GM12872 (cell line): ENCODE results near the gene RTCA.

ENCODE experiments used
- TF ChIP-seq, protein P1 (sequence below): IDR thresholded peaks from 3 replicates; pipeline ENCODE4 v1.5.1; 2011; ENCODE audit warnings: low read depth, mild to moderate bottlenecking, low read length, moderate library complexity; ENCODE audit not compliant: insufficient read depth

Gene RTCA

DNA sequence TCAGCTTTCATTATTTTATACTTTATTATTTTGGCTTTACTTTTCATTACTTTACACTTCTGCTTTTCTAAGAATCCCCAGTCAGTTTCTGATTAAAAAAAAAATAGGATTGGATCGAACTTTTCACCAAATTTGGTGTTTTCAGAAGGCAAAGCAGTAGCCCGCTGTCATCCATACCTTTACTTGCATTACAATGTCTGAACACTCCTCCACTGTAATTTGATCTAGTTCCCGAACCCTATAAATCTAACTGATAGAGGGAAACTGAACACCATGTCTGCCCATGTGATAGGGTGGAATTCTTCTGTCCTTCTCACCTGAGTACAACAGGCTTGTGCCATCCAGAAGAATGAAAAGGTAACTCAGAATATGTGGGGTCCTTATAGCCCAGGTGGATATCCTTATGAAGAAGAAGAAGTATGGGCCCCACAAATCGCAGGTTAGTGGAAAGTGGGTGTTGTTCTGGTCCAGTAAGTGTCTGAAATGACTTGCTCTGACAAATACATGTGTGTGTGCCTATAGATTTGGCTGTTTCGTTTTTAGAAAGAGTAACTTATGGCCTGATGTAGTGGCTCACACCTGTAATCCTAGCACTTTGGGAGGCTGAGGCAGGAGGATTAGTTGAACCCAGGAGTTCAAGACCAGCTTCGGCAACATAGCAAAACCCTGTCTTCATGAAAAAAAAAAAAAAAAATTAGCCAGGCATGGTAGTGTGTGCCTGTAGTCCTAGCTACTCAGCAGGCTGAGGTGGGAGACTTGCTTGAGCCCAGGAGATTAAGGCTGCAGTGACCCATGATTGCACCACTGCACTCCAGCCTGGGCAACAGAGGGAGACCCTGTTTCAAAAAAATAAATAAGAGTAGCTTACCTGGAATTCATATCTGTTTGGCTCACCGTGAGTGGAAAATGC lies 59.7 kb downstream of the RTCA start:
- TF ChIP-seq, protein P1, sequence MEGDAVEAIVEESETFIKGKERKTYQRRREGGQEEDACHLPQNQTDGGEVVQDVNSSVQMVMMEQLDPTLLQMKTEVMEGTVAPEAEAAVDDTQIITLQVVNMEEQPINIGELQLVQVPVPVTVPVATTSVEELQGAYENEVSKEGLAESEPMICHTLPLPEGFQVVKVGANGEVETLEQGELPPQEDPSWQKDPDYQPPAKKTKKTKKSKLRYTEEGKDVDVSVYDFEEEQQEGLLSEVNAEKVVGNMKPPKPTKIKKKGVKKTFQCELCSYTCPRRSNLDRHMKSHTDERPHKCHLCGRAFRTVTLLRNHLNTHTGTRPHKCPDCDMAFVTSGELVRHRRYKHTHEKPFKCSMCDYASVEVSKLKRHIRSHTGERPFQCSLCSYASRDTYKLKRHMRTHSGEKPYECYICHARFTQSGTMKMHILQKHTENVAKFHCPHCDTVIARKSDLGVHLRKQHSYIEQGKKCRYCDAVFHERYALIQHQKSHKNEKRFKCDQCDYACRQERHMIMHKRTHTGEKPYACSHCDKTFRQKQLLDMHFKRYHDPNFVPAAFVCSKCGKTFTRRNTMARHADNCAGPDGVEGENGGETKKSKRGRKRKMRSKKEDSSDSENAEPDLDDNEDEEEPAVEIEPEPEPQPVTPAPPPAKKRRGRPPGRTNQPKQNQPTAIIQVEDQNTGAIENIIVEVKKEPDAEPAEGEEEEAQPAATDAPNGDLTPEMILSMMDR, result no peak

DNA sequence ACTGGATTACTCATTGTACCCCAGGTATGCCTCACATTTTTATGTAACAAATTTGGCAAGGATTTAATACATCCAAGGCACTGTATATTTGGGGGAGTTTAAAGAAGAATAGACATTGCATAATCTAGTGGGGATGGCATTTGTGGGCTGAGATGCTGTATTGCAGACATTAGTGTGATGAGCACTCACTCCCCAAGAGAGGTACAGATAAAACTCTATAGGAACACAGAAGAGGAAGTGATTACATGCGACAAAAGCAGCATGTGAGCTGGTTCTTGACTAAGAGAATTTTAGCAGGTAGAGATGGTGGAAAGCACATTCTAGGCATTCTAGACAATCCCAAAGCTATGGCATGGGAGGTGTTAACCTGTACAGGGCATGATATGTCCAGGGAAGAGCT lies 62.1 kb downstream of the RTCA start:
- TF ChIP-seq, protein P1, result no peak

DNA sequence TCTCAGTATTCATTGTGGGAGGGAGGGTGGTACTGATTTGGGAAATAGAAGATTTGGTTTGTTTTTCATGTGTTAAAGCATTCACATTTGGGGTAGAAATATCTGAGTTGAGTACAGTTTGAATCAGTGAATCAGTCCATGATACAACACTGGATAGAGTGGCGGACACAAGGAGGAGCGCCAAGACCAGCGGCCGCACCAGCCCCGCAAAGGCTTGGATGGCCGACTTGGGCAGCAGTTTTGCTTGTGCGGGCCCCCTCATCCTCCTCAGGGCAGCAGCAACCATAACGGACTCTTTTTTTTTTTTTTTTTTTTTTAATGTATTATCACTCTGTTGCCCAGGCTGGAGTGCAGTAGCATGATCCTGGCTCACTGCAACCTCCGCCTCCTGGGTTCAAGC lies 66.3 kb downstream of the RTCA start:
- TF ChIP-seq, protein P1, result no peak

DNA sequence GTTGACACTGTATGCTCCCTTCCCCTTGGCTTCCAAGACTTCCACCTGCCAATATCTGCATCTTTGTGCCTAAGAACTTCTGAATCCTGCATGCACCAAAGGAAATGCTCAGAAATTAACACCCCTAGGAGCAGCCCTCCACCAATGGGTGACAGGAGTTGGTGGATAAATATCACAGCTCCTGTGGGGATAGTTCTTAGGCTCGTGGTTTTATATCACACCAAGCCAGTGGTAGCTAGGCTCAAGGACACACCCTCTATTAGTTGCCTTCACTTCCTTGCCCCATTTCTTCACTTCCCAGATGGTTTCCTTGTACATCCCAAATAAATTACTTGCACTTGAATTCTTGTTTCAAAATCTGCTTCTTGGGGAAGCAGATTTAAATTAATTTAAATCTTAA lies 69.4 kb downstream of the RTCA start:
- TF ChIP-seq, protein P1, result no peak

DNA sequence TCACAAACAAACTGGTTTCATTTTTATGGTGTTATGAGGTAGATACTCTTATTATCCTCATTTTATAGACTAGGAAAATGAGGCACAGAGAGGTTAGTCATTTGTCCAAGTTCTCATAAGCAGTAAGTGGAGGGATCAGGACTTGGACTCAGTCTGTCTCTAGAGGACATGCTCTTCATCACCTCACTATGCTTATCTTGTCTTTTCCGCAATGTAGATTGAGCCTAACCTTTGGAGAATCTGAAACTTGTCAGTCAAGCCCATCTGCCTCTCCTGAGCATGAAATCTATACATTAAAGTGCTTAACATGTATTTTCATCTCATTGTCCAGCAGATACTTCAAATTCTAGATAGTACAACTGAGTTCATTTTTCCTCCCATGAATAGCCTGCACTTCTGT lies 74.5 kb downstream of the RTCA start:
- TF ChIP-seq, protein P1, result no peak

DNA sequence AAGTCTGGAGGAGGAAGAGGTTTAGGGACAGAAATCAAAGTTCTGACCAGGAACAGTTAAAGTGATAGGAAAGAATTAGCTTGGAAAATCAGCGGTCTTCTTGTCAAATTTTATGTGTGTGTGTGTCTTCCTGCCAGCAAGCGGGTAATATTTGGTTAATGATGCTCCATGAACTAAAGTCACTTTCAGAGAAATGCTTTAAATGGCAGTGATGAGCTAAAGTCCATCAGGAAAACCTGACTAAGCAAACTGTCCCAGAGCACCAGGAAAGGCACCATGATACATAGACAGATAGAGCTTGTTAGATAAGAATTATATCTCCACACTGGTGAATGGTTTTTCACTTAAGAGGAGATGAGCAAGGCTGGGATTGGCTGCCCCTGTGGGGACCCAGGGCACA lies 76.3 kb downstream of the RTCA start:
- TF ChIP-seq, protein P1, result no peak
